GM12878 (cell line): ENCODE measurements around the gene SLC1A2. TPM values are rescaled to one million over a fixed set of nuclear protein-coding genes. Genes with fewer than 3 reads are reported as not detected.

ENCODE experiments used
- ATAC-seq: fragments of 200-7000 bp; cut with Tn5 transposase; 3 replicates; pipeline ENCODE4 v1.9.1; 2020; ENCODE audit warnings: mild to moderate bottlenecking, moderate library complexity
- BruUV-seq: library from RNA; stranded (reverse); fragments of 400-500 nt; replicated peaks from 2 replicates; lab custom pipeline; 2021; lab: Mats Ljungman, UMichigan
- CTCF ChIA-PET: fragments of 300-600 bp; sonication (Branson Sonifier 250); formaldehyde crosslinking; extraction: SDS; loops from one replicate; lab custom pipeline; 2021; ENCODE audit warnings: inconsistent platforms; lab: Yijun Ruan, JAX
- POLR2A ChIA-PET: fragments of 350-600 bp; formaldehyde crosslinking; extraction: SDS; loops from one replicate; lab custom pipeline; 2021; ENCODE audit warnings: inconsistent platforms; lab: Charles Lee
- RAD21 ChIA-PET: fragments of 300-600 bp; sonication (Branson Sonifier 250); formaldehyde crosslinking; loops from one replicate; lab custom pipeline; 2023; ENCODE audit warnings: antibody characterized with exemption; ENCODE audit not compliant: unreplicated experiment; lab: Charles Lee
- SMC1A ChIA-PET: fragments of 300-600 bp; sonication (Branson Sonifier 250); formaldehyde crosslinking; loops from one replicate; lab custom pipeline; 2023; ENCODE audit not compliant: unreplicated experiment, uncharacterized antibody; lab: Charles Lee
- DNase-seq: peaks from one replicate; pipeline ENCODE4 v3.0.0-alpha.2; 2011; ENCODE audit warnings: low read depth, low spot score
- FAIRE-seq: peaks from 3 replicates; lab custom pipeline; 2011; peaks lifted over from hg19 to GRCh38; lab: Jason Lieb, UNC
- H2AFZ ChIP-seq: 2 replicates; pipeline ENCODE4 v1.6.0; 2011; ENCODE audit warnings: low read depth, low read length, control low read depth; ENCODE audit not compliant: control insufficient read depth
- H3K27ac ChIP-seq: 2 replicates; pipeline ENCODE4 v1.5.1; 2011; ENCODE audit warnings: control low read depth; ENCODE audit not compliant: control insufficient read depth, insufficient read depth
- H3K27me3 ChIP-seq, 2 experiments: replicated peaks in 1 of 2; 2 replicates each; pipeline versions ENCODE4 v1.6.0 to v1.6.1; 2011; ENCODE audit warnings: low read length in 1 of 2; ENCODE audit not compliant: control insufficient read depth in 2 of 2, insufficient read depth in 2 of 2
- H3K36me3 ChIP-seq, 2 experiments: 2 replicates each; pipeline ENCODE4 v1.5.1; 2011; ENCODE audit warnings: low read length in 1 of 2; ENCODE audit not compliant: control insufficient read depth in 2 of 2, insufficient read depth in 2 of 2
- H3K4me1 ChIP-seq: 2 replicates; pipeline ENCODE4 v1.6.1; 2011; ENCODE audit warnings: mild to moderate bottlenecking, low read length, moderate library complexity, mixed read lengths; ENCODE audit not compliant: control insufficient read depth, insufficient read depth
- H3K4me2 ChIP-seq: 2 replicates; pipeline ENCODE4 v1.6.0; 2011; ENCODE audit warnings: control low read depth; ENCODE audit not compliant: control insufficient read depth, insufficient read depth
- H3K4me3 ChIP-seq: fragments of 200-600 bp; sonication (generic); 2 replicates; pipeline ENCODE4 v1.5.1; 2016
- H3K79me2 ChIP-seq: 2 replicates; pipeline ENCODE4 v1.6.0; 2011; ENCODE audit warnings: low read length; ENCODE audit not compliant: control insufficient read depth, insufficient read depth
- H3K9ac ChIP-seq: 2 replicates; pipeline ENCODE4 v1.8.0; 2011; ENCODE audit warnings: low read length, control low read depth, mixed read lengths; ENCODE audit not compliant: control insufficient read depth, insufficient read depth
- H3K9me3 ChIP-seq: replicated peaks from 3 replicates; pipeline ENCODE4 v1.5.1; 2011; ENCODE audit warnings: mild to moderate bottlenecking, low read length; ENCODE audit not compliant: control insufficient read depth, insufficient read depth
- H4K20me1 ChIP-seq: 2 replicates; pipeline ENCODE4 v1.6.0; 2011; ENCODE audit not compliant: control insufficient read depth, insufficient read depth
- BCLAF1 ChIP-seq: fragments of 450-650 bp; IDR thresholded peaks from 2 replicates; pipeline ENCODE4 v1.6.1; 2017; ENCODE audit warnings: antibody characterized with exemption, mild to moderate bottlenecking, moderate library complexity
- CTCF ChIP-seq, 3 experiments: IDR thresholded peaks in 2 of 3; conservative IDR thresholded peaks in 1 of 3; 2 replicates each; pipeline ENCODE4 v1.5.1; 2011; ENCODE audit warnings: low read depth in 3 of 3, low read length in 3 of 3, mild to moderate bottlenecking in 3 of 3, control low read depth in 2 of 3, moderate library complexity in 2 of 3, inconsistent platforms in 1 of 3, mixed read lengths in 1 of 3; ENCODE audit not compliant: control insufficient read depth in 2 of 3, insufficient read depth in 1 of 3; ENCODE audit errors: extremely low read depth in 1 of 3
- PKNOX1 ChIP-seq: fragments of 450-650 bp; IDR thresholded peaks from 2 replicates; pipeline ENCODE4 v1.6.1; 2016; ENCODE audit warnings: mild to moderate bottlenecking
- RFX5 ChIP-seq: IDR thresholded peaks from 2 replicates; pipeline ENCODE4 v1.6.1; 2011; ENCODE audit warnings: low read depth, low read length, improper control_type of control experiment
- WGBS: methylation state at CpG from one replicate; pipeline ENCODE4 v1.1.6; 2016; ENCODE audit warnings: low lambda C conversion rate; ENCODE audit not compliant: insufficient replicate concordance, insufficient coverage; ENCODE audit errors: missing lambda C conversion rate; 5-methylcytosine and 5-hydroxymethylcytosine counted together
- in situ Hi-C: fragments of 300-500 bp; cut with MboI; formaldehyde crosslinking; loops from 9 replicates; pipeline ENCODE4 v1.14.3; 2018; ENCODE audit warnings: mixed read lengths
- intact Hi-C: fragments of 100-400 bp; cut with micrococcal nuclease; formaldehyde crosslinking; loops from one replicate; pipeline ENCODE4 v1.14.2; 2022; ENCODE audit not compliant: unreplicated experiment
- polyA plus RNA-seq, 11 experiments: library from polyadenylated mRNA; depleted of rRNA in 4 of 11; unstranded in 6 of 11; stranded (reverse) in 5 of 11; fragments of >200 nt; fragmentation: Nextera tagmentation in 4 of 11; fragmentation: Illumina TruSeq in 1 of 11; extraction: Ambion mirVana in 4 of 11; extraction: Trizol in 1 of 11; gene quantifications; 1 replicate in 1 of 11; 2 replicates in 10 of 11; pipeline versions ENCODE4 v1.2.1 to v1.2.3, GENCODE V29; 2011 to 2016; ENCODE audit warnings: inconsistent platforms in 2 of 11, missing spikeins in 2 of 11, low read depth in 1 of 11
- total RNA-seq, 4 experiments: library from RNA; depleted of rRNA in 3 of 4; stranded (reverse); fragments of >200 nt in 3 of 4; fragmentation: Illumina TruSeq in 1 of 4; extraction: Trizol in 1 of 4; gene quantifications; 2 replicates each; pipeline versions ENCODE4 v1.2.1 to v1.2.3, GENCODE V29; 2013 to 2021

The SLC1A2 gene
- total and polyA plus RNA-seq, 10 of the 15 experiments (the other 5 are each of a cell fraction or from before 2014, with no cell fraction given): 0.01 to 0.84 (median 0.22) TPM; not detected in 1

GRCh38 chr11:35233518-35233917 is 185.8 kb downstream of the SLC1A2 start (continued):
- no peak for TF ChIP-seq PKNOX1

GRCh38 chr11:35232891-35233330 is 186.4 kb downstream of the SLC1A2 start:
- no peak for ATAC-seq
- Histone ChIP-seq H3K27ac (no peak overlapping the region), H3K4me2 (no peak overlapping the region), H2AFZ (no peak overlapping the region), H4K20me1 (no peaks in the 10 kb centered on the region), H3K79me2 (no peaks in the 10 kb centered on the region), H3K4me1 (peaks cover 1% of the 10 kb centered on the region)
- SMC1A ChIA-PET: interaction anchor here (0.8 to 4.8 kb wide), 14 partner anchors 8 to 308 kb away, joined by 3 to 21 read pairs (median 4); no protein-coding TSS in a partner anchor
- intact Hi-C loops: no loop called here
- 100% methylated on average over 4 of the region's 4 CpGs for WGBS
- no peak for FAIRE-seq
- TF ChIP-seq RFX5 (no peak), CTCF (IDR thresholded peaks at IDR 0.05 in 2 of 3, conservative IDR thresholded peaks at IDR 0.05 in 1 of 3; ENCODE audit: control insufficient read depth in 2 of 3, extremely low read depth in 1 of 3, insufficient read depth in 1 of 3, low read depth in 3 of 3, low read length in 3 of 3) (no peak), BCLAF1 (no peak)
- TF ChIP-seq, all 136 proteins: peak for 0
- ChIA-PET POLR2A (no interaction called here), CTCF (interaction anchor here (1.2 to 11.7 kb wide), 6 partner anchors 9 to 306 kb away, joined by 3 to 98 read pairs (median 9); no protein-coding TSS in a partner anchor), RAD21 (interaction anchor here (0.7 to 7.1 kb wide), 7 partner anchors 8 to 233 kb away, joined by 3 to 79 read pairs (median 3); no protein-coding TSS in a partner anchor)
- Histone ChIP-seq H3K9me3 (no peaks in the 10 kb centered on the region; the same call in 2 of the 3 replicates), H3K9ac (no peak overlapping the region), H3K27me3 (no peaks in the 10 kb centered on the region), H3K36me3 (no peaks in the 10 kb centered on the region), H3K4me3 (no peak overlapping the region)
- in situ Hi-C loops: no loop called here
- no peak for DNase-seq
- BruUV-seq: no TSS peak
